ENCODE measurements around the gene KRT40.

DNA sequence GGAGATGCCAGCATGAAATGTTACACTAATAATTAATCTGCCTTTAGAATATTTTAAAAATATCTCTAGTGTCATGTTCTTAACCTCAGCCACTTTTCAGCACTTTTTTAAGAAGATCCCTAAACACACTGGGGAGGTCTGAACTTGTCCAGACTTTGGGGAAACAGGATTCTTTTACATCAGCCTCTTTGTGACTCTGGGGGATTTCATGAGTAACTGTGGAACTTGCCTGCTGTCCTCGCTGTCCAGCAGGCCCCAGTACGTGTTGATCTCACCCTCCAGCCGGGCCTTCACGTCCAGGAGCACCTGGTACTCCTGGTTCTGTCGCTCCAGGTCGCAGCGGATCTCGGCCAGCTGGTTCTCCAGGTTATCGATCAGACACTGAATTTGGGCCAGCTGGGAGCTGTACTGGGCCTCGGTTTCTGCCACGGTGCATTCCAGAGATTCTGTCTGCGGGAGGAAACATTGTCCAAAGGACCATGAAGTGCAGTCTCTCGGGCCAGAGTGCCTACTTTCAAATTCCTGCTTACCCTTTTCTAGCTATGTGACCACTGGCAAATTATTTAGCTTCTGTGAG is 5.5 kb downstream of the KRT40 start:
- TF ChIP-seq, protein P1, sequence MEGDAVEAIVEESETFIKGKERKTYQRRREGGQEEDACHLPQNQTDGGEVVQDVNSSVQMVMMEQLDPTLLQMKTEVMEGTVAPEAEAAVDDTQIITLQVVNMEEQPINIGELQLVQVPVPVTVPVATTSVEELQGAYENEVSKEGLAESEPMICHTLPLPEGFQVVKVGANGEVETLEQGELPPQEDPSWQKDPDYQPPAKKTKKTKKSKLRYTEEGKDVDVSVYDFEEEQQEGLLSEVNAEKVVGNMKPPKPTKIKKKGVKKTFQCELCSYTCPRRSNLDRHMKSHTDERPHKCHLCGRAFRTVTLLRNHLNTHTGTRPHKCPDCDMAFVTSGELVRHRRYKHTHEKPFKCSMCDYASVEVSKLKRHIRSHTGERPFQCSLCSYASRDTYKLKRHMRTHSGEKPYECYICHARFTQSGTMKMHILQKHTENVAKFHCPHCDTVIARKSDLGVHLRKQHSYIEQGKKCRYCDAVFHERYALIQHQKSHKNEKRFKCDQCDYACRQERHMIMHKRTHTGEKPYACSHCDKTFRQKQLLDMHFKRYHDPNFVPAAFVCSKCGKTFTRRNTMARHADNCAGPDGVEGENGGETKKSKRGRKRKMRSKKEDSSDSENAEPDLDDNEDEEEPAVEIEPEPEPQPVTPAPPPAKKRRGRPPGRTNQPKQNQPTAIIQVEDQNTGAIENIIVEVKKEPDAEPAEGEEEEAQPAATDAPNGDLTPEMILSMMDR (IDR thresholded peaks at IDR 0.05; ENCODE audit: low read depth, low read length) = no peak
- TF ChIP-seq, protein P2, sequence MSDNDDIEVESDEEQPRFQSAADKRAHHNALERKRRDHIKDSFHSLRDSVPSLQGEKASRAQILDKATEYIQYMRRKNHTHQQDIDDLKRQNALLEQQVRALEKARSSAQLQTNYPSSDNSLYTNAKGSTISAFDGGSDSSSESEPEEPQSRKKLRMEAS (IDR thresholded peaks at IDR 0.05; ENCODE audit: low read depth, low read length) = no peak
- TF ChIP-seq POLR2A (IDR thresholded peaks at IDR 0.05; ENCODE audit: extremely low read depth, insufficient read length) = no peak
- no peak for TF ChIP-seq MYC (IDR thresholded peaks at IDR 0.05; ENCODE audit: low read depth, low read length)

Data from NB4 (cell line).